Epithelial cell of esophagus (primary cell): ENCODE data around the gene ATP6V0B.

Experiments
- DNase-seq: peaks from one replicate; pipeline ENCODE4 v3.0.0; 2010; ENCODE audit warnings: low read depth
- H3K4me3 ChIP-seq: 2 replicates; pipeline ENCODE4 v1.5.1; 2011; ENCODE audit warnings: mild to moderate bottlenecking, low read length, control low read depth
- CTCF ChIP-seq: IDR thresholded peaks from 2 replicates; pipeline ENCODE4 v1.5.1; 2011; ENCODE audit warnings: low read depth, mild to moderate bottlenecking, low read length, control low read depth, inconsistent platforms; ENCODE audit not compliant: insufficient read depth; ENCODE audit errors: missing control alignments

Gene ATP6V0B

GRCh38 chr1:43962324-43962723, 12.4 kb upstream of the ATP6V0B start:
- DNase-seq, result no peak
- TF ChIP-seq CTCF, result no peak
- no peak overlapping the region for H3K4me3 ChIP-seq

- no peak for TF ChIP-seq CTCF
- no peak for DNase-seq
- H3K4me3 ChIP-seq, result no peak overlapping the region
These were observed 11.8 kb upstream of the ATP6V0B start for GRCh38 chr1:43963006-43963405.

GRCh38 chr1:43963890-43964289, 10.9 kb upstream of the ATP6V0B start:
- DNase-seq, result no peak
- no peak overlapping the region for H3K4me3 ChIP-seq
- TF ChIP-seq CTCF, result no peak

GRCh38 chr1:43965316-43965715, 9.4 kb upstream of the ATP6V0B start:
- DNase-seq, result no peak
- H3K4me3 ChIP-seq, result no peak overlapping the region
- TF ChIP-seq CTCF, result no peak

GRCh38 chr1:43968348-43968948, 6.3 kb upstream of the ATP6V0B start:
- no peak for TF ChIP-seq CTCF
- DNase-seq, result peak; percentile 54
- no peak overlapping the region for H3K4me3 ChIP-seq

- peak overlapping the region; percentile 68 for H3K4me3 ChIP-seq
- no peak for TF ChIP-seq CTCF
- no peak for DNase-seq
These were observed 5.4 kb upstream of the ATP6V0B start for GRCh38 chr1:43969416-43969745.

- TF ChIP-seq CTCF, result no peak
- H3K4me3 ChIP-seq, result peak within 1 kb of the TSS; percentile 68
- DNase-seq, result peak; percentile 99
These were observed 4.9 kb upstream of the ATP6V0B start, which contains the start of gene DPH2 for GRCh38 chr1:43969746-43970466. Gene DPH2 (plus strand): TSS chr1:43970010. CDS start chr1:43970176, 166 bp downstream.
